NCI-H510A (cell line): ENCODE measurements around the gene MAX.
A peak's percentile ranks its signal among the peaks of the same experiment; 100 is the strongest.
"Not testable (repeated sequence)": the region's sequence is repeated elsewhere in the genome, so short reads cannot be mapped to it uniquely, and the experiment has no call there.

Source experiments
- DNase-seq: peaks from one replicate; lab custom pipeline; 2025; lab: John Stamatoyannopoulos, UW

MAX gene

DNA sequence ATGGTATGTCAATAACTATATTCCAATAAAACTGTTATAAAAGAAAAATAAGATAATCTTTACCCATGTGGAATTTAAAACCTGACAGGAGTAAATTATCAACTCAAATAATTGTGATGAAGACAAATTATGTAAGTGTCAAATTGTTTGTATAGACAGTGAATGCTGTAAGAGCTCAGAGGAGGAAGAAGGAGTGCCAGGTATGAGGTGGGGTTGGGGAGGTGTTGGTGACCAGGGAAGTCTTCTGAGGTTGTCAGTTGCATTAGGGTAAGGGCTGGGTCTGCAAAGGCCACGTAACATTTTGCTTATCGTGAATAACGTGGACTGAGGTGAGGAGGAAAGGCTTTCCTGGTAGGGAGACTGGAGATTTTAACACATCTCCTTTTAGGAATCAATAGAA, 2.5 kb upstream of the MAX start:
- DNase-seq = no peak

DNA sequence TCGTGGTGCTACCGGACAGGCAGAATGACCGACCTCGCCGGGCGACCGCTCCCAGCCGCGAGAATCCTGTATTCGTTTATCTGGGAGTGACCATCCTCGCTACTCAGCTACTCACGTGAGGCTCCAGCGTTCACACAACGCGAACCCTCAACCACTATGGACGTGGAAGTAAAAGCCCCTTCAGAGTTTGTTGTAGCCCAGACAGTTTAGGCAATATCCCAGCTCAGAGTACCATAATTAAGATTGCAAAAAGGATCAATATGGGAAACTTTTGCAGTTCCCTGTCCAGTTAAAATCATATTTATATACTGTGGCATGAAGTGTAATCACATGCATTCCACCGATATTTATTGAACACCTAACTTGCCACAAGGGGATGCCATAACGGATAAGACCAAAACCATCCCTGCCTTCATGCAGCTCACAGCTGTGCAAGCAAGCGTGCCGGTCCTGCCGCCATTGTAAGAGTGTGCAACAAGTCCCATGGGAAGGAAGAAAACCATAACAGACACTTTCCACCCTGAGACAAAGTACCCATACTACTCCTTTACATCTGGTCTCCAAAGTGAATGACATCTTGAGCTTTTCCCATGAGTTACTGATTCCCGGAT, 938 bp upstream of the MAX start:
- peak; percentile 17 for DNase-seq

GRCh38 chr14:65101631-65102440, 481 bp downstream of the MAX start:
- no peak for DNase-seq

- DNase-seq = no peak
These were observed 1.3 kb downstream of the MAX start for GRCh38 chr14:65100922-65101541.

DNA sequence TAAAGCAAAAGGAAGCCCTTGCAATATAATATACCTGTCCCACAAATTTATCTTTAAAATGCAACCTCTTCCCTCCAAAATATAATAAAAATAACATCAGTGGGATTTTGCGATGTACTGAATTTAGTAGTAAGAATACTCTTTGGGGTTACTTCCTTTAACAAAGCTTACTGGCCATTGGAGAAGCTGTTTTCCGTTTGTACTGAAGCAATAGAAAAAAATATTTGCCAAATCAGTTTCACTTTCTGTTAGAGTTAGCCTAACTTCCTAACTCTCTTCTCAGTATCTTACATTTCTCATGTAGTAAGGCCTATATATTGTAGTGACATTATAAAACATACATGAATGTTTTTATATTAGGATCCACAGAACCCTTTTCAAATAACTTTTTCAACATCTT, 3.7 kb downstream of the MAX start:
- no peak for DNase-seq

- DNase-seq = no peak
These were observed 5.8 kb downstream of the MAX start for GRCh38 chr14:65096323-65097089.

GRCh38 chr14:65095633-65096205, 6.6 kb downstream of the MAX start:
- no peak for DNase-seq

DNA sequence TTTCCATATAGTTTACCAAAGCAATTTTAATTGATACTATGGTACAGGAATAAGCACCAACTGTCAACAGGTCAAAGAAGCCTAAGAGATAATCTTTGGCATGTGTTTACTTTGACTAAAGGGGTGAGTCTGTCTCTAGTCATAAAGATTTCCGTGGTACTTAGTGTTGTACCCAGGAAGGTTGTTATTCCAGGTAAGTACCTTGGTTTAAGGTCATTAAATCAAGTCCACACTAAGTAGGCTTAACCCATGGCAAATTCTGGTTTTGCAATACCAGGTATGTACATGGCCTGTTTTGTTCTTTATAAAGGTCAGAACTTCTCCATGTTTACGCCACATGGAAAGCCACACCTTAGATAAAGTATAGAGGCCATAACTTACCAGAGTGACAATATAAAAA, 10.0 kb downstream of the MAX start:
- no peak for DNase-seq

DNA sequence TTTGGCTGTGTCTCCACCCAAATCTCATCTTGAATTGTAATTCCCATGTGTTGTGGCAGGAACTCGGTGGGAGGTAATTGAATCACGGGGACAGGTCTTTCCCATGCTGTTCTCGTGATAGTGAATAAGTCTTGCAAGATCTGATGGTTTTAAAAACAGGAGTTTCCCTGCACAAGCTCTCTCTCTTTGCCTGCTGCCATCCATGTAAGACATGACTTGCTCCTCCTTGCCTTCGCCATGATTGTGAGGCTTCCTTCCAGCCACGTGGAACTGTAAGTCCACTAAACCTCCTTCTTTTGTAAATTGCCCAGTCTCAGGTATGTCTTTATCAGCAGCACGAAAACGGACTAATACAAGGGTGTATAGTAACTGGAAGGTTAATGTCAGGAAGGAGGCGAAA, 14.5 kb downstream of the MAX start:
- not testable (repeated sequence) for DNase-seq

GRCh38 chr14:65086686-65087085, 15.6 kb downstream of the MAX start:
- not testable (repeated sequence) for DNase-seq

- no peak for DNase-seq
These were observed 17.5 kb downstream of the MAX start for GRCh38 chr14:65084554-65085505.

GRCh38 chr14:65082930-65083329, 19.4 kb downstream of the MAX start:
- DNase-seq = no peak

- no peak for DNase-seq
These were observed 21.2 kb downstream of the MAX start for GRCh38 chr14:65080960-65081747.

GRCh38 chr14:65079768-65080167, 22.5 kb downstream of the MAX start:
- no peak for DNase-seq

DNA sequence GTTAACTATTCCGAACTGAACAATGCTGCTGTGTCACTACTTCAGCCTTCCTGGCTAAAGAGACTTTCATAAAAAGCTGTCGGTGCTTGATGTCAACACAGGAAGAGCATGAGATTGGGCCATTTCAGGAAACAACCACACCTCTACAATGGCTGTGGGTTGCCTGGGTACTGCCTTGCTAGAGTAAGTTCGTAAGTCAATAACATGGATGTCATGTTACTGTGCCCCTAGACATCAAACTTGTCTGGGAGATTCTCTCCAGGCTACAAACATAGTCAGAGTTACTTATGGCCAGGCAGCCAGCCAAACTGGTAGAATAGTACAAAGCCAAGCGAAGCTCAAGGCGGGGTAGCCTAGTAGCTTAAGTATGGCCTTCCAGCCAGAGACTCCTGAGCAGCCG, 23.1 kb downstream of the MAX start:
- no peak for DNase-seq

GRCh38 chr14:65077318-65077717, 25.0 kb downstream of the MAX start:
- DNase-seq = peak; percentile 85

DNA sequence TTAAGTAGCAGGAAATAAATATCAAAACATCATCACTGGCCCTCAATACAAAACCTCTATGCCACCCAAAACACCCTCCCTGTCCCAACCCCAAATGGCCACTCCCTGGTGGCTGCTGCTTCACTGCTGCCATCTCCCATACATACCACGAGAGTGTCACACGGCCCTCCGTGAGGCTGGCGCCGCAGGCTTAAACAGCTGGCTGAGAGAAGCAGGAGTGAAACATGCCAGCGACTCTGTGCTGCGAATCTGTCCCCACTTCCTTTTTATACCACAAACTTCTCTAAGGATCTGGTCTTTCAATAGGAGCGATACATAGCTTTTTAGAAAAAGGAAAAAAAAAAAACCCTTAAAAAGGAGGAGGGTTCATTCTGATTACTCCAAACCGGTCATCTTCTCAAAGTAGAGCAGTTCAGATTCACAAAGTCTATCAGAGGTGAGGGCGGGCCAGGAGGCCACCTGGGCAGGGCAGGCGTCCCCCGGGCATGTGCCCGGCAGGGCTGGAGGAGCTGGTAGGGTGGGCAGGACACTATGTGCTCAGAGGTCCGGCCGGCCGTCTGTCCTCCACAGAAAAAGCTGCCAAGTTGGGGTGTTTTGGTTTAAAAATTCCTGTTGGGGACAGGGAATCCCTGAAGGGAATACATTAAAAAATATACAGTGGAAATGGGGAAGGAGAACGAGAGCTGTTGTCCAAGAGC, 26.5 kb downstream of the MAX start:
- DNase-seq = no peak

GRCh38 chr14:65074449-65075150, 27.7 kb downstream of the MAX start:
- DNase-seq = no peak
